ENCODE measurements around the gene METTL9. TPM values are rescaled to one million over a fixed set of nuclear protein-coding genes. Genes with fewer than 3 reads are reported as not detected.
"Not testable (repeated sequence)": the region's sequence is repeated elsewhere in the genome, so short reads cannot be mapped to it uniquely, and the experiment has no call there.

Gene METTL9
- total and polyA plus RNA-seq, 2 donors (not counting 1 experiment from before 2014, with no cell fraction given) = 124 to 163 TPM

GRCh38 chr16:21560462-21560861 is 38.9 kb upstream of the METTL9 start:
- Histone ChIP-seq H3K9ac (ENCODE audit: insufficient read depth, low read length) (no peak overlapping the region), H3K27me3 (ENCODE audit: control insufficient read depth, insufficient read depth, low read length) (peaks cover 1% of the 10 kb centered on the region), H3K4me2 (ENCODE audit: extremely low read depth, insufficient read depth, low read length) (no peak overlapping the region), H4K20me1 (ENCODE audit: control insufficient read depth, extremely low read depth, insufficient read depth, low read length) (no peaks in the 10 kb centered on the region), H3K36me3 (ENCODE audit: control insufficient read depth, insufficient read depth, low read length) (no peaks in the 10 kb centered on the region), H2AFZ (ENCODE audit: low read length) (no peak overlapping the region), H3K4me3 (replicated peaks in 1 of 4; ENCODE audit: control extremely low read depth in 1 of 4, insufficient read depth in 1 of 4, low read depth in 3 of 4, low read length in 4 of 4) (no peak overlapping the region), H3K79me2 (ENCODE audit: control insufficient read depth, insufficient read depth, low read length) (no peaks in the 10 kb centered on the region), H3K27ac (ENCODE audit: insufficient read depth, low read length) (no peak overlapping the region), H3K9me3 (ENCODE audit: control insufficient read depth, insufficient read depth, low read depth, low read length) (no peaks in the 10 kb centered on the region), H3K4me1 (ENCODE audit: control insufficient read depth, extremely low read depth, insufficient read depth, low read length) (no peaks in the 10 kb centered on the region)
- no peak for DNase-seq (ENCODE audit: low read depth in 2 of 2)
- TF ChIP-seq EZH2 (IDR thresholded peaks at IDR 0.05; ENCODE audit: low read length, missing control alignments) = no peak
- TF ChIP-seq CTCF (conservative IDR thresholded peaks at IDR 0.05 in 1 of 2, IDR thresholded peaks at IDR 0.05 in 1 of 2; ENCODE audit: low read depth in 1 of 2, low read length in 2 of 2) = no peak

- H3K27me3 ChIP-seq (ENCODE audit: control insufficient read depth, insufficient read depth, low read length) = peaks cover 15% of the 10 kb centered on the region
- H3K4me2 ChIP-seq (ENCODE audit: extremely low read depth, insufficient read depth, low read length) = no peak overlapping the region
- H3K9me3 ChIP-seq (ENCODE audit: control insufficient read depth, insufficient read depth, low read depth, low read length) = no peaks in the 10 kb centered on the region
- no peak overlapping the region for H3K4me3 ChIP-seq (replicated peaks in 1 of 4; ENCODE audit: control extremely low read depth in 1 of 4, insufficient read depth in 1 of 4, low read depth in 3 of 4, low read length in 4 of 4)
- no peak overlapping the region for H3K27ac ChIP-seq (ENCODE audit: insufficient read depth, low read length)
- TF ChIP-seq EZH2 (IDR thresholded peaks at IDR 0.05; ENCODE audit: low read length, missing control alignments) (no peak), CTCF (conservative IDR thresholded peaks at IDR 0.05 in 1 of 2, IDR thresholded peaks at IDR 0.05 in 1 of 2; ENCODE audit: low read depth in 1 of 2, low read length in 2 of 2) (no peak)
- H3K9ac ChIP-seq (ENCODE audit: insufficient read depth, low read length) = no peak overlapping the region
- H3K36me3 ChIP-seq (ENCODE audit: control insufficient read depth, insufficient read depth, low read length) = no peaks in the 10 kb centered on the region
- no peaks in the 10 kb centered on the region for H4K20me1 ChIP-seq (ENCODE audit: control insufficient read depth, extremely low read depth, insufficient read depth, low read length)
- H3K4me1 ChIP-seq (ENCODE audit: control insufficient read depth, extremely low read depth, insufficient read depth, low read length) = no peaks in the 10 kb centered on the region
- H3K79me2 ChIP-seq (ENCODE audit: control insufficient read depth, insufficient read depth, low read length) = no peaks in the 10 kb centered on the region
- H2AFZ ChIP-seq (ENCODE audit: low read length) = no peak overlapping the region
- DNase-seq (ENCODE audit: low read depth in 2 of 2) = no peak
Observed at GRCh38 chr16:21563676-21564075, 35.7 kb upstream of the METTL9 start.

- not testable (repeated sequence) for H4K20me1 ChIP-seq (ENCODE audit: control insufficient read depth, extremely low read depth, insufficient read depth, low read length); H3K4me3 ChIP-seq (replicated peaks in 1 of 4; ENCODE audit: control extremely low read depth in 1 of 4, insufficient read depth in 1 of 4, low read depth in 3 of 4, low read length in 4 of 4); H3K4me2 ChIP-seq (ENCODE audit: extremely low read depth, insufficient read depth, low read length); H3K9ac ChIP-seq (ENCODE audit: insufficient read depth, low read length); DNase-seq (ENCODE audit: low read depth in 2 of 2); H3K9me3 ChIP-seq (ENCODE audit: control insufficient read depth, insufficient read depth, low read depth, low read length); H3K4me1 ChIP-seq (ENCODE audit: control insufficient read depth, extremely low read depth, insufficient read depth, low read length); H2AFZ ChIP-seq (ENCODE audit: low read length); H3K27ac ChIP-seq (ENCODE audit: insufficient read depth, low read length); H3K36me3 ChIP-seq (ENCODE audit: control insufficient read depth, insufficient read depth, low read length); H3K79me2 ChIP-seq (ENCODE audit: control insufficient read depth, insufficient read depth, low read length)
- H3K27me3 ChIP-seq (ENCODE audit: control insufficient read depth, insufficient read depth, low read length) = peaks cover 15% of the 10 kb centered on the region
Observed at GRCh38 chr16:21564367-21564766, 35.0 kb upstream of the METTL9 start.

Data from fibroblast of lung (primary cell).